Memory B cell (primary cell): ENCODE results near the gene KCNQ1OT1.

Experiments
- ATAC-seq: fragments of 150-1000 bp; cut with Tn5 transposase; 2 replicates; pipeline ENCODE4 v1.10.0; 2021; ENCODE audit warnings: low read depth, mild to moderate bottlenecking, moderate library complexity
- DNase-seq, 2 donors: peaks; one replicate each; pipeline ENCODE4 v3.0.0; 2022; ENCODE audit warnings: low spot score in 2 of 2
- H3K27ac Mint-ChIP-seq: one replicate; pipeline ENCODE4 v1.8.0; 2022; ENCODE audit warnings: mild to moderate bottlenecking, moderate library complexity, mixed read lengths
- H3K27me3 Mint-ChIP-seq: one replicate; pipeline ENCODE4 v1.8.0; 2022; ENCODE audit warnings: mixed read lengths
- H3K36me3 Mint-ChIP-seq: one replicate; pipeline ENCODE4 v1.8.0; 2022; ENCODE audit warnings: mild to moderate bottlenecking, mixed read lengths
- H3K4me1 Mint-ChIP-seq: one replicate; pipeline ENCODE4 v1.8.0; 2022; ENCODE audit warnings: mixed read lengths
- H3K4me3 Mint-ChIP-seq: one replicate; pipeline ENCODE4 v1.8.0; 2022; ENCODE audit warnings: mild to moderate bottlenecking, moderate library complexity, mixed read lengths
- H3K9me3 Mint-ChIP-seq: one replicate; pipeline ENCODE4 v1.8.0; 2022; ENCODE audit warnings: mixed read lengths

KCNQ1OT1 gene

DNA sequence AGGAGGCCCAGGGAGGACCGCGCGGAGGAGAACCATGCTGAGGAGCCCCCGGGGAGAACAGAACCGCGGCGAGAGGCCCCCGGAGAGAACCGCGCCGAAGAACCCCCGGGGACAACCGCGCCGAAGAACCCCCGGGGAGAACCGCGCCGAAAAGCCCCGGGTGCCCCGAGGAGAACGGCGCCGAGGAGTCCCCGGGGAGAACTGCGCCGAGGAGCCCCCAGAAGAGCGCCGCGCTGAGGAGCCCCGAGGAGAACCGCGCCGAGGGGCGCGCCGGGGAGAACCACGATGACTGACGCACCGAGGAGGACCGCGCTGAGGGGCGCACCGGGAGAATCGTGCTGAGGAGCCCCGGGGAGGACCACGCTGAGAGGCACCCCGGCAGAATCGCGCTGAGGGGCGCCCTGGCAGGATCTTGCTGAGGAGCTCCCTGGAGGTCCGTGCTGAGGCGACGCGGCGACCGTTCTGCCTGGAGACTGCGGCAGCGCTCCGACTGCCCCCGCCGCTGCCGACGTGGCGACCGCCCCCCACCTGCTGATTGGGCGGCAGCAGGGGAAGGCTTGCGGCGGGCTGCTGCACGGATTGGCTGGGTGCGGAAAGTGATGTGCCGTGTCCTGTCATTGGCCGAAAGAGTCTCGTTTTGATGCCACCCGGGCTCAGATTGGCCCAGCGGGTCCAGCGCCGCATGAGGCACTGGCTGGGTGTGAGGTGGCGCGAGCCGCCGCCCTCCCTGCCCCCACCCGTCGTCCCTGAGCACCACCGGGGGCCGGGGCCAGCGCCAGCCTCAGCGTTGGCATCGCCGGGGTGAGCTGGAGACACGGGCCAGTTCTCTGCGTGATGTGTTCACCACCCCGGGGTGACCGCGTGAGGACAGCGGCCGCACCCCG, at the start of gene KCNQ1OT1:
KCNQ1OT1 (minus strand) TSS at position 464 of the 884 bp plus-strand sequence.
- DNase-seq (peak; percentile 75 to 78), ATAC-seq (peak; percentile 93)
- peak within 1 kb of the TSS; percentile 83 for H3K4me3 Mint-ChIP-seq
- H3K36me3 Mint-ChIP-seq: peaks cover 23% of the 10 kb centered on the region
- H3K27ac Mint-ChIP-seq: peak within 1 kb of the TSS; percentile 86
- H3K4me1 Mint-ChIP-seq: peaks cover 24% of the 10 kb centered on the region
- no peaks in the 10 kb centered on the region for H3K27me3 Mint-ChIP-seq
- peaks cover 2% of the 10 kb centered on the region for H3K9me3 Mint-ChIP-seq

DNA sequence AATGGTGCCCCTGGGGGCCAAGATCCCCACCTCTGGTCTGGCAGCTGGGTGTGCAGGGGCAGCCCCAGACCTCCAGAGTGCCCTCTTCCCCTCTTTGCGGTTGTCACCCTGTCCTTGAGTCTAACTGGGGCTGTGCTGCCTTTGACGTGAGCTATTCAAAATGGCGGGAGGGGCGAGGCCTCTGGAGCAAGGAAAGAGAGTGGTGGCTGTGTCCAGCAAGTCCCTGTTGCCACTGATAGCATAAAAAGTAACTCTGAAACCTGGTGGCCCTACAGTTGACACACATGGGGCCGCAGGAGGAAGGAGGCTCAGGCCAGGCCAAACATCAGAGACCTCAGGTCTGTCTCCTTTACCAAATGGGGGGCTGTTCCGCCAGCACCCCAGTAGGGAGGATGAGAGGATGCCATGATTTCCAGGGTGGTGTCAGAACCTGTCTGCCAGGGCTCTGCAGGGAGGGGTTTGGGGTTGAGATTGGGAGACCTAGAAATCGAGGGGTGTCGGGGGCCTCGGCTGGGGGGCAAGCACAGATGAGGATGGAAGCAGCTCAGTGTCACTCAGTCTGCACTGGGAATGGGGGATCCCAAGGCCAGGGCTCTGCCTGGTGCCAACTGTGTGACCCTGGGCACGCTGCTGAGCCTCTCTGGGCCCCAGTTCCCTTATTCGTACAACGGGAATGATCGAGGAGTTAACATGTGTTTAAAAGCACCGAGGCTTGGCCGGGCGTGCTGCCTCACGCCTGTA, 49.2 kb upstream of the KCNQ1OT1 start:
- no peak for ATAC-seq
- no peak overlapping the region for H3K27ac Mint-ChIP-seq

GRCh38 chr11:2748061-2748813, 48.4 kb upstream of the KCNQ1OT1 start:
- no peaks in the 10 kb centered on the region for H3K27me3 Mint-ChIP-seq
- ATAC-seq: no peak
- no peak overlapping the region for H3K4me3 Mint-ChIP-seq

More for the DNA sequence above, 49.2 kb upstream of the KCNQ1OT1 start:
- peaks cover 49% of the 10 kb centered on the region for H3K36me3 Mint-ChIP-seq
- H3K27me3 Mint-ChIP-seq: no peaks in the 10 kb centered on the region
- H3K4me3 Mint-ChIP-seq: no peak overlapping the region
- DNase-seq: no peak
- peaks cover 5% of the 10 kb centered on the region for H3K9me3 Mint-ChIP-seq
- no peaks in the 10 kb centered on the region for H3K4me1 Mint-ChIP-seq

DNA sequence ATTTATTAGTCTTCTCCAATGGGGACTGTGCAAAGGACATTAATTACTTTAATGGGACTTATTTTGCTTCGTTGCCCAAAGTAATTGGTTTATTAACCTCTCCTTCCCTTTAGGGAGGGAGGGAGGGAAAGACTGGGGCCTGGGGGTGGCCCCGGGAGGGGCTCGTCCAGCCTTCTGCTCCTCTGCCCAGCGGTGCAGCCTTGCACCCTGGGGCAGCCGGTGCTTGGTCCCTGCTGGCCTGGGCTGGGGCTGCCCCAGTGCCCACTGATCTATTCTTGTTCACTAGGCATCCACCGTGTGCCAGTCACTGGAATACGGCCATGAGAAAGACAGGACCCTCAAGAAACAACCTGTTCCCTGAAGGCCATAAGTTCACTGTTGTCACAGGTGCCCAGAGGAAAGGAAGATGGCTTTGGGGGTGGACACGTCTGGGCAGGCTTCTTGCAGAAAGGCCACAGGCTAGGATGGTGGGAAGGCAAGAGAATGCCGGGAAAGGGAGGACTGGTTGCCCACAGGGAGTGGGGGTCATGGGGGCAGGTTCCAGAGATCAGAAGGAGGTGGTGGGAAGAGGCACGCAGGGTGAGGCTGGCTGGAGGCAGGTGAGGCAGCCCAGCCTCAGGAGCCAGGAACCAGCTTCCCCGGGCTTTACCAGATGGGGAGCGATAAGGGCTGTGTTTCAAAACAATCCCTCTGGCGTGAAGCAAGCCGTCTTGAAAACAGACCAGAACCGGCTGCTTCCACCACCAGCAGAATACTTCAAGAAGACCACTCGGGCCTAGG, 47.6 kb upstream of the KCNQ1OT1 start:
- Mint-ChIP-seq H3K4me1 (no peaks in the 10 kb centered on the region), H3K27me3 (no peaks in the 10 kb centered on the region), H3K4me3 (no peak overlapping the region), H3K9me3 (no peaks in the 10 kb centered on the region), H3K36me3 (peaks cover 35% of the 10 kb centered on the region), H3K27ac (no peak overlapping the region)
- DNase-seq (no peak), ATAC-seq (no peak)

More at GRCh38 chr11:2748061-2748813, 48.4 kb upstream of the KCNQ1OT1 start:
- no peaks in the 10 kb centered on the region for H3K9me3 Mint-ChIP-seq
- H3K36me3 Mint-ChIP-seq: peaks cover 43% of the 10 kb centered on the region
- no peaks in the 10 kb centered on the region for H3K4me1 Mint-ChIP-seq
- H3K27ac Mint-ChIP-seq: no peak overlapping the region
- no peak for DNase-seq

DNA sequence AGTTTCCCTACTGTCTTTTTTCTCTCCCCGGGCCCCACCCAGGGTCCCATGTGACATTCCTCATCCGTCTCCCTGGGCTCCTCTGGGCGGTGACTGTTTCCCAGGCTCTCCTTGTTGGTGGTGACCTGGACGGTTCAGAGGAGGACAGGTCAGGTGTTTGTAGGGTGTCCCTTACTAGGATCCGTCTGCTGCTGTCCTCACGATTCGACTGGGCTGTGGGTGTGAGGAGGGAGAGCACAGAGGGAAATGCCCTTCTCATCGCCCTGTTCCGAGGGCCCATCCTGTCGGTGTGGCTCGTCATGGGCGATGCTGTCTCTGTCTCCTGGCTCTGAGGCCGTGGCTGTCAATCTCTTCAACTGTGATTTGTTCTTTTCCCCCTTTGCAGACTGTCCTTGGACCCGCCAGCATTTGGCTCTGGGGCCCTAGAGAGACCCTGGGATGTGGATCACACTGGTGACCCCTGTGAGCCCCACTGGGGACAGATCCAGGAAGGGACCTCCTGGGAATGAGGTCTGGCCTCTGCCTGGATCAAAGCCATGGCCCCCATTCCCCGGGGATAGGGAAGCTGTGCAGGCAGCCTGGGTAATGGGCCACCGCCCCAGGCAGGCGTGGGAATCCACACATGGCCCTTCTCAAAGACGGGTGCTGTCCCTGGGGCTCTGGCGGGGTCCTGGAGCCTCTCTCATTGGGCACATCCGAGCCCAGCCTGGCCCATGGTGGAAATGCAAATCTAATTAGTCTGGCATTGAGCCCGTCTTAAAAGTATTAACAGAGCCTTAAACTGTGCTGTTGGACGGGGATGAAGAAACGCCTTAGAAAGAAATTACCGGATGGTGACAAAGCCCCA, 46.8 kb upstream of the KCNQ1OT1 start:
- H3K9me3 Mint-ChIP-seq: no peaks in the 10 kb centered on the region

DNA sequence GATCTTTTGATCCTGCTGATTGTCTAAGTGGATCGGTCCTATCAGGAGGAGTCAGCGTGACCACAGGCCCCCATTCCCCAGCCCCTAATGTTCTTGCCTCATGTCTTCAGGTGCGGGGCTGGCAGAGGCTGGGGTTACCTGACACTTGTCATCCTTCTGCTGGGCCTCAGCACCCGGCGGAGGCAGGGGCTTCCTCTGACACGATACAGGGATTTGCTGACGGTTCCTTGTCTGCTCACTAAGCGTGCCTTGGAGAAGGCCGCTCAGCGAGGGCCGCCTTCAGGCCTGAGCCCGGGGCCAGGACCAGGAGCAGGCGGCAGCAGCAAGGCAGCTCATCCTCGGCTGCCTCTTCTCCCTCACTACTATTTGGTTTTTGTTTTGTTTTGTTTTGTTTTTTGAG, 45.7 kb upstream of the KCNQ1OT1 start:
- no peaks in the 10 kb centered on the region for H3K9me3 Mint-ChIP-seq
- DNase-seq (no peak), ATAC-seq (no peak)
- H3K4me3 Mint-ChIP-seq: no peak overlapping the region
- peaks cover 24% of the 10 kb centered on the region for H3K36me3 Mint-ChIP-seq
- no peak overlapping the region for H3K27ac Mint-ChIP-seq
- no peaks in the 10 kb centered on the region for H3K27me3 Mint-ChIP-seq
- H3K4me1 Mint-ChIP-seq: no peaks in the 10 kb centered on the region

More for the DNA sequence above, 46.8 kb upstream of the KCNQ1OT1 start:
- Mint-ChIP-seq H3K36me3 (peaks cover 31% of the 10 kb centered on the region), H3K27me3 (no peaks in the 10 kb centered on the region), H3K4me1 (no peaks in the 10 kb centered on the region), H3K4me3 (no peak overlapping the region), H3K27ac (no peak overlapping the region)
- ATAC-seq (no peak), DNase-seq (no peak)

GRCh38 chr11:2744166-2744565, 44.4 kb upstream of the KCNQ1OT1 start:
- Mint-ChIP-seq H3K36me3 (peaks cover 18% of the 10 kb centered on the region), H3K9me3 (no peaks in the 10 kb centered on the region), H3K27me3 (no peaks in the 10 kb centered on the region), H3K4me3 (no peak overlapping the region), H3K27ac (no peak overlapping the region), H3K4me1 (no peaks in the 10 kb centered on the region)
- ATAC-seq: no peak
- DNase-seq: no peak

- Mint-ChIP-seq H3K27ac (no peak overlapping the region), H3K36me3 (peaks cover 13% of the 10 kb centered on the region), H3K4me3 (no peak overlapping the region), H3K4me1 (no peaks in the 10 kb centered on the region), H3K9me3 (no peaks in the 10 kb centered on the region), H3K27me3 (no peaks in the 10 kb centered on the region)
- ATAC-seq (no peak), DNase-seq (no peak)
Observed at GRCh38 chr11:2743427-2744110, 43.8 kb upstream of the KCNQ1OT1 start.

DNA sequence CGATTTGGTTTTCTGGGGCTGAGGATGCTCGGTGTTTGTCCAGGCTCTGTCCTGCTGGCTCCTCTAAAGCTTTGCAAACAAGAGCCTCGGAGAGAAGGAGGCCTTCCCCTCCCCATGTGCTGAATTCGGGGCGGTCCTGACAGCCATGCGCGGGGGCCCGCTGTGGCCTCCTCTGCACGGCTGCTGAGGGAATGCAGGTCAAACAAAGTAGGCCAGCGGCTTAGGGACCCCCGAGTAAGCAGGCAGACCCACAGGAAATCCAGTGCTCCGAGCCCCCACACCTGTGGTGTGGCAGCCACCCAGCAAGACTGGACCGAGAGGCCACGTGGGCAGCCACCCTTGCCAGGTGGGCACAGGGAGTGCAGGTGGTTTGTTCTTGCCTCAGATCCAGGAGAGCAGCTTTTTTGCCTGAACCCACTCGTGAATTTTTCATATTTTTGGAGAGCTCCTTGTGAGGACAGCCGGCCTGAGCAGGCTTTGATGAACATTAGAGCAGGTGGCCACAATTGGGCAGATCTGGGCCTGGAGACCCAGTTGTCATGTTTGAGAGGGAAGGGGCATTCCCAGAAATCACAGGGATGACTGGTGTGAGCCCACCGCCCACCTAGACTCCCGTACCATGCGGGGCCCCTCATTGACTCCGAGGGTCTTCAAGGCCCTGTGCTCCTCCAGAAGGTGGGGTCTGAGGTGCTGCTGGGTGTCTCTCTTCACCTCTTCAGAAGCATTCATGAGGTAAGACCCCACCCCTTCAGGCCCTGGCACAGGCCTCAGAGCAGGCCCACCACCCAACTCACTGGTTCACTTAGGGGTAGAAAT, 43.0 kb upstream of the KCNQ1OT1 start:
- H3K4me3 Mint-ChIP-seq: no peak overlapping the region
- H3K27ac Mint-ChIP-seq: no peak overlapping the region
- no peak for ATAC-seq
- H3K27me3 Mint-ChIP-seq: no peaks in the 10 kb centered on the region
- no peaks in the 10 kb centered on the region for H3K9me3 Mint-ChIP-seq
- H3K36me3 Mint-ChIP-seq: peaks cover 13% of the 10 kb centered on the region
- DNase-seq: no peak
- no peaks in the 10 kb centered on the region for H3K4me1 Mint-ChIP-seq

GRCh38 chr11:2742201-2742600, 42.4 kb upstream of the KCNQ1OT1 start:
- no peaks in the 10 kb centered on the region for H3K9me3 Mint-ChIP-seq
- H3K4me3 Mint-ChIP-seq: no peak overlapping the region
- H3K36me3 Mint-ChIP-seq: peaks cover 10% of the 10 kb centered on the region
- DNase-seq: no peak
- no peaks in the 10 kb centered on the region for H3K4me1 Mint-ChIP-seq
- no peaks in the 10 kb centered on the region for H3K27me3 Mint-ChIP-seq
- H3K27ac Mint-ChIP-seq: no peak overlapping the region
- ATAC-seq: no peak

- no peak for DNase-seq
- Mint-ChIP-seq H3K27ac (no peak overlapping the region), H3K27me3 (no peaks in the 10 kb centered on the region), H3K36me3 (peaks cover 9% of the 10 kb centered on the region), H3K9me3 (no peaks in the 10 kb centered on the region), H3K4me1 (peaks cover 2% of the 10 kb centered on the region), H3K4me3 (no peak overlapping the region)
- no peak for ATAC-seq
Observed at GRCh38 chr11:2741377-2742131, 41.8 kb upstream of the KCNQ1OT1 start.
